GM23338 (cell line): ENCODE data around the gene CPLX1.

Source experiments
- CTCF ChIP-seq, 2 experiments: fragments of 200-600 bp in 1 of 2; sonication (generic) in 1 of 2; conservative IDR thresholded peaks; 2 replicates each; pipeline versions ENCODE4 v1.5.1 to v1.6.1; 2016 to 2017; ENCODE audit warnings: antibody characterized with exemption in 2 of 2, low read depth in 2 of 2, mild to moderate bottlenecking in 2 of 2, moderate library complexity in 1 of 2
- TF ChIP-seq, protein P1 (sequence below): IDR thresholded peaks from 2 replicates; pipeline ENCODE4 v1.6.1; 2016; ENCODE audit warnings: antibody characterized with exemption

- TF ChIP-seq, protein P1, sequence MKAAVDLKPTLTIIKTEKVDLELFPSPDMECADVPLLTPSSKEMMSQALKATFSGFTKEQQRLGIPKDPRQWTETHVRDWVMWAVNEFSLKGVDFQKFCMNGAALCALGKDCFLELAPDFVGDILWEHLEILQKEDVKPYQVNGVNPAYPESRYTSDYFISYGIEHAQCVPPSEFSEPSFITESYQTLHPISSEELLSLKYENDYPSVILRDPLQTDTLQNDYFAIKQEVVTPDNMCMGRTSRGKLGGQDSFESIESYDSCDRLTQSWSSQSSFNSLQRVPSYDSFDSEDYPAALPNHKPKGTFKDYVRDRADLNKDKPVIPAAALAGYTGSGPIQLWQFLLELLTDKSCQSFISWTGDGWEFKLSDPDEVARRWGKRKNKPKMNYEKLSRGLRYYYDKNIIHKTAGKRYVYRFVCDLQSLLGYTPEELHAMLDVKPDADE = no peak
- TF ChIP-seq CTCF (conservative IDR thresholded peaks at IDR 0.05; ENCODE audit: low read depth in 2 of 2) = no peak
Observed at GRCh38 chr4:795726-796119, 30.2 kb downstream of the CPLX1 start.
